Glutamatergic neuron (in vitro differentiated cells): ENCODE results near the gene RCSD1. TPM values are rescaled to one million over a fixed set of nuclear protein-coding genes. Genes with fewer than 3 reads are reported as not detected.

ENCODE experiments used
- DNase-seq: peaks from one replicate; pipeline ENCODE4 v3.0.0; 2022
- H3K27ac Mint-ChIP-seq: one replicate; pipeline ENCODE4 v1.8.0; 2020; ENCODE audit warnings: mild to moderate bottlenecking, mixed read lengths, inconsistent platforms; ENCODE audit not compliant: unreplicated experiment
- H3K27me3 Mint-ChIP-seq: one replicate; pipeline ENCODE4 v1.8.0; 2020; ENCODE audit warnings: mild to moderate bottlenecking, moderate library complexity, mixed read lengths, inconsistent platforms; ENCODE audit not compliant: unreplicated experiment
- H3K36me3 Mint-ChIP-seq: one replicate; pipeline ENCODE4 v1.8.0; 2020; ENCODE audit warnings: mild to moderate bottlenecking, mixed read lengths, inconsistent platforms; ENCODE audit not compliant: unreplicated experiment
- H3K4me1 Mint-ChIP-seq: one replicate; pipeline ENCODE4 v1.8.0; 2020; ENCODE audit warnings: mild to moderate bottlenecking, low read depth, mixed read lengths, inconsistent platforms; ENCODE audit not compliant: unreplicated experiment
- H3K4me3 Mint-ChIP-seq: one replicate; pipeline ENCODE4 v1.8.0; 2020; ENCODE audit warnings: mild to moderate bottlenecking, mixed read lengths, inconsistent platforms; ENCODE audit not compliant: unreplicated experiment
- H3K9me3 Mint-ChIP-seq: one replicate; pipeline ENCODE4 v1.8.0; 2020; ENCODE audit warnings: mild to moderate bottlenecking, moderate library complexity, mixed read lengths, inconsistent platforms; ENCODE audit not compliant: unreplicated experiment
- total RNA-seq: library from RNA; stranded (reverse); fragmentation: NEBNext Ultra II Directional; extraction: Animal tissue kit (Norgen Biotek cat#: 25700); gene quantifications from one replicate; pipeline ENCODE4 v1.2.1, GENCODE V29; 2021; ENCODE audit not compliant: unreplicated experiment
- TF ChIP-seq, protein P1 (sequence below): fragments of 200-600 bp; sonication (generic); IDR thresholded peaks from one replicate; pipeline ENCODE4 v1.5.0; 2021; ENCODE audit not compliant: partially characterized antibody, unreplicated experiment

RCSD1 gene
- total RNA-seq, 1 donor from 2014 or later = not detected

DNA sequence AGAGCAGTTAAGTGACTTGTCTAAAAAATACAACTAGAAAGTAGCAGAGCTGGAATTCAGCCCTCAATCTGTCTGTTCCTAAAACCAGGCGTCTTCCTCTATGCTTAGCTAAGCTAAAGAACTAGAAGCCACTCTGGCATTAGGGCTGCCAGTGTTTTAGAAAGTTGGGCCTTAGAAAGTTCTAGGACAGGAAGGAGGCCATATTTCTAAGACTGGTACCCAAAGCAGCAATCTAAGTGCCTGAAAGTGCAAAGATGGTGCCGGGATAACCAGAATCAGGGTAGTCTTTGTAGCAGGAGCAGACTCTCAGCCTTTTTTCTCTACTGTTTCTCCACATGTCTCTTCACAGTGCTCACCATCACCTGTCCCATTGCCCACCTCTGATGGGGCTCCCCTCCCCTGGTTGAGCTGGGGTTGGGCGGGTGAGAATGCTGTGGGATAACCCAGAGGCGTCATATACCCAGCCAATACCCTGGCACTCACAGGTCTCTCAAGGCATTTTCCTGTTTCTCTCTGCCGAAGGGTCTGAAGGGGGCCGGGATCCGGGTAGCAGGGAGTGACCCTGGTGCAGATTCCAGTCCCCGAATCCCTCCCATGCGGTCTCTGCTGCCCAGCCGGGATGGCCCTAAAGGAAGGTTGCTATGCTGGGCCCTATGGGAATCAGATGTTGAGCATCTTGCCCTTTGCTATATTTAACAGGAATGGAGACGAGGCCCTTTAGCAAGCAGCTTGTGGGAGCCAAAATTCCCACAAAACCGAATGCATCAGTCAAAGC lies 1.1 kb upstream of the RCSD1 start:
- H3K4me1 Mint-ChIP-seq = peaks cover 10% of the 10 kb centered on the region
- TF ChIP-seq, protein P1, sequence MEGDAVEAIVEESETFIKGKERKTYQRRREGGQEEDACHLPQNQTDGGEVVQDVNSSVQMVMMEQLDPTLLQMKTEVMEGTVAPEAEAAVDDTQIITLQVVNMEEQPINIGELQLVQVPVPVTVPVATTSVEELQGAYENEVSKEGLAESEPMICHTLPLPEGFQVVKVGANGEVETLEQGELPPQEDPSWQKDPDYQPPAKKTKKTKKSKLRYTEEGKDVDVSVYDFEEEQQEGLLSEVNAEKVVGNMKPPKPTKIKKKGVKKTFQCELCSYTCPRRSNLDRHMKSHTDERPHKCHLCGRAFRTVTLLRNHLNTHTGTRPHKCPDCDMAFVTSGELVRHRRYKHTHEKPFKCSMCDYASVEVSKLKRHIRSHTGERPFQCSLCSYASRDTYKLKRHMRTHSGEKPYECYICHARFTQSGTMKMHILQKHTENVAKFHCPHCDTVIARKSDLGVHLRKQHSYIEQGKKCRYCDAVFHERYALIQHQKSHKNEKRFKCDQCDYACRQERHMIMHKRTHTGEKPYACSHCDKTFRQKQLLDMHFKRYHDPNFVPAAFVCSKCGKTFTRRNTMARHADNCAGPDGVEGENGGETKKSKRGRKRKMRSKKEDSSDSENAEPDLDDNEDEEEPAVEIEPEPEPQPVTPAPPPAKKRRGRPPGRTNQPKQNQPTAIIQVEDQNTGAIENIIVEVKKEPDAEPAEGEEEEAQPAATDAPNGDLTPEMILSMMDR = no peak
- peaks cover 15% of the 10 kb centered on the region for H3K27me3 Mint-ChIP-seq
- peak overlapping the region; percentile 85 for H3K4me3 Mint-ChIP-seq
- peaks cover 4% of the 10 kb centered on the region for H3K9me3 Mint-ChIP-seq
- no peak overlapping the region for H3K27ac Mint-ChIP-seq
- H3K36me3 Mint-ChIP-seq = no peaks in the 10 kb centered on the region
- no peak for DNase-seq

DNA sequence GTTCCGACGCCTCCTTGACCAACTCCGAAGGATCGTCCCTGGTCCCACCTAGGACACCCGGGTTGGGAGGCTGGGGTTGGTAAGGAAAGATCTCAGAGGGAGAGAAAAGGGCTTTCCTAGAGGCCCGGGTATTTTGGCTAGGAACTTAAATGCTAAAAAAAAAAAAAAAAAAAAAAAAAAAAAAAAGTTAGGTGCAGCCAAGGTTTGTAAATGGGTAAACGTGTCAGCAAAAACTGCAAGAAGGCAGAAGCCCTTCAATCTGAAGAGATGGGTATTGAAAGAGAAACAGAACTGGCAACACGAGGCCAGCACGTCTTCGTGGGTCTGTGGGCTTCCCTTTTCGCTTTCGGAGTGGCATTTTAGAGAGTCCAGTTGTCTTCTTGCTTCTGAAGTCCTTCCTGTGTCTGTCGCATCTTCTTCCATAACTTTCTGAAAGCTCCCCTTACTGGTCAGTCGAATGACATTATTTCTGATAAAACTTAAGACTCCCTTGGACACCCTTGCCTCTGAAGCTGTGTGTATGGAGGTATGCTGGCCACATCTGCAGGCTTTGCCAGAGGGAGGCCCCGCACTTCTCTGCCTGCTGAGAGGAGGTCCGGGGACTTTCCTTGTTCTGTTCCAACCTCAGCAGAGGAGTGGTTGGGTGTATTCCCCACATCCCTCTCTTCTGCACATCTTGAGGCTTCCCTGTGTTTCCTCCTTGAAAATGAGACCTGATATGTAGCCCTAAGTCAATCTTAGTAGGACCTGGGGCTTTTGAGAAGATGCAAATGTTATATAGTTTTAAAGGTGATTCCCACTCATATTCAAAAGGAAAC lies 745 bp downstream of the RCSD1 start:
- Mint-ChIP-seq H3K4me1 (peaks cover 13% of the 10 kb centered on the region), H3K4me3 (peak overlapping the region; percentile 88), H3K27me3 (peaks cover 14% of the 10 kb centered on the region), H3K9me3 (peaks cover 2% of the 10 kb centered on the region), H3K36me3 (no peaks in the 10 kb centered on the region), H3K27ac (no peak overlapping the region)
- TF ChIP-seq, protein P1 = no peak
- no peak for DNase-seq

DNA sequence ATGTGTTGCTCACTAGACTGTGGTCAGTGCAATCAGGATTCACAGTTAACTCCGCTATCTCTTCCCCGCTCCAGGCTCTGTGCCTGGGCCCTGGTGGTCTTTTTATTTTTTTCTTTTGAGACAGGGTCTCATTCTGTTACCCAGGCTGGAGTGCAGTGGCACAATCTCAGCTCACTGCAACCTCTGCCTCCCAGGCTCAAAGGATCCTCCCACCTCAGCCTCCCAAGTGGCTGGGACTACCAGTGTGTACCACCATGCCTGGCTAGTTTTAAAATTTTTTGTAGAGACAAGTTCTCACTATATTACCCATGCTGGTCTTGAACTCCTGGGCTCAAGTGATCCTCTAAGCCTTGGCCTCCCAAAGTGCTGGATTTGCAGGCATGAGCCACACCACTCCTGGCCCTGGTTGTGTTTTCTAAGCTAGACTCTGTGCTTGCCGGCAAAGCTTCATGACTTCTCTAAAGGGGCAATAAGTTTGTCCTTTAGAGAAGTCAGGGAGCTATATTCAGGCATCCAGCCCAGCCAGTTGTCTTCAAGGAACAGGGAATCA lies 1.4 kb downstream of the RCSD1 start:
- TF ChIP-seq, protein P1 = no peak
- H3K27me3 Mint-ChIP-seq = peaks cover 13% of the 10 kb centered on the region
- H3K36me3 Mint-ChIP-seq = no peaks in the 10 kb centered on the region
- H3K27ac Mint-ChIP-seq = no peak overlapping the region
- H3K4me1 Mint-ChIP-seq = peaks cover 13% of the 10 kb centered on the region
- DNase-seq = no peak
- peaks cover 2% of the 10 kb centered on the region for H3K9me3 Mint-ChIP-seq
- no peak overlapping the region for H3K4me3 Mint-ChIP-seq

DNA sequence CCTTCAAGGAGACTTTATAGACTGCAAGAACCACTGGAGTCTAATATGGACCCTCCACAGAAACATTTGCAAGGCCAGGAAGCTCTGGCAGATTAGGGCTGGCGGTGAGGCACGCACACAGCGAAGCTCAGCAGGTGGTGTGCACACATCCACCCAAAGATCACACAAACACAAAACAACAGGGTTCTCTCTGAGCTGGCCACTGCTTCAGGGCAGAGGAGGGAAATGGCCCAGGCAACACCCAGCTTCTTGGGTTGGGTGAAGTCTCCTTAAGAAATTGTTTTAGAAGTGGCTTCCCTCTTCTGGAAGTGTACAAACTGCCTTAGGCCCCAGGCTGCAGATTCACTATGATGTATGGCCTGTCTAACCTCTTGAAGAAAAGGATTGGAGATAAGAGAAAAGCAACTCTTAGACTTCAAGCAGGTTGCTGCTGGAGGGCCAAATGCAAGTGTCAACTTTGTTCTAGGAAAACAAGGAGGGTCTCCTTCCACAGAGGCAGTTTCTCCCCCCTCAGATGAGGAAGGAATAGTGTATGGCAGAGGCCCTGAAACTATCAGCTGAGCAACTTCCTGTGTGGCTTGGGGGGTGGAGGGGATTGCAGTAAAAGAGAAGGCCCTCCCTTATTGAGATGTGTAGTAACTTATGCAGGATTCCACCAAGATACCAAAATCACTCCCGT lies 2.0 kb downstream of the RCSD1 start:
- peaks cover 2% of the 10 kb centered on the region for H3K9me3 Mint-ChIP-seq
- no peak for DNase-seq
- no peaks in the 10 kb centered on the region for H3K36me3 Mint-ChIP-seq
- H3K27ac Mint-ChIP-seq = no peak overlapping the region
- H3K27me3 Mint-ChIP-seq = peaks cover 14% of the 10 kb centered on the region
- H3K4me1 Mint-ChIP-seq = peaks cover 12% of the 10 kb centered on the region
- H3K4me3 Mint-ChIP-seq = no peak overlapping the region
- TF ChIP-seq, protein P1 = no peak
